Sciatic nerve (tissue), 2 donors: Measurements from ENCODE around the gene REC114. TPM values are rescaled to one million over a fixed set of nuclear protein-coding genes. Genes with fewer than 3 reads are reported as not detected.
"Not testable (repeated sequence)": the region's sequence is repeated elsewhere in the genome, so short reads cannot be mapped to it uniquely, and the experiment has no call there.

Experiments used
- ATAC-seq: fragments of 200-7000 bp; cut with Tn5 transposase; one replicate; pipeline ENCODE4 v1.9.1; 2020; ENCODE audit warnings: mild to moderate bottlenecking, moderate library complexity
- DNase-seq: peaks from one replicate; pipeline ENCODE4 v3.0.0-alpha.2; 2020; ENCODE audit warnings: low spot score
- intact Hi-C: fragments of 100-400 bp; cut with DNase I; formaldehyde crosslinking; loops from one replicate; pipeline ENCODE4 v1.14.2; 2022
- total RNA-seq: library from RNA; stranded (reverse); fragmentation: NEBNext Ultra II Directional; extraction: Animal tissue kit (Norgen Biotek cat#: 25700); gene quantifications from one replicate; pipeline ENCODE4 v1.2.1, GENCODE V29; 2021
- donor health status: DM: no; HTN: no; CAD: no.
- donor health status: DM: no; HTN: no; CAD: no.

REC114 gene, protein sequence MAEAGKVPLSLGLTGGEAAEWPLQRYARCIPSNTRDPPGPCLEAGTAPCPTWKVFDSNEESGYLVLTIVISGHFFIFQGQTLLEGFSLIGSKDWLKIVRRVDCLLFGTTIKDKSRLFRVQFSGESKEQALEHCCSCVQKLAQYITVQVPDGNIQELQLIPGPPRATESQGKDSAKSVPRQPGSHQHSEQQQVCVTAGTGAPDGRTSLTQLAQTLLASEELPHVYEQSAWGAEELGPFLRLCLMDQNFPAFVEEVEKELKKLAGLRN
- not detected for total RNA-seq

DNA sequence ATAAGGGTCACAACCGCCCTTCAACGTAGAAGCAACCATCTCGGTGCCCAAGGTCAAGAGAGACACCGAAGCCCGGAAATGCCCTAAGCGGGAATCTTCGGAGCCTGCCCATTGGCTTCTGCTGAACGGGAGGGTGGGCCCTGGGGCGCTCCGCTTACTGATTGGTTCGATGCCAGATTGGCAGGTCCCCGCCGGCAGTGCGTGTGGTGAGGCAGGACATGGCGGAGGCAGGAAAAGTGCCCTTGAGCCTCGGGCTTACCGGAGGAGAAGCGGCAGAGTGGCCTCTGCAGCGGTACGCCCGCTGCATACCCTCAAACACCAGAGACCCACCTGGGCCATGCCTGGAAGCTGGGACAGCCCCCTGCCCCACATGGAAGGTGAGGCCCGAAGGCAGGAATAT is at the start of gene REC114:
Gene REC114, plus strand, starts transcription at position 197 of the 400 bp plus-strand sequence. Its CDS starts 22 bp downstream, at position 219.
- DNase-seq (no peak), ATAC-seq (no peak)
- intact Hi-C loops = no loop called here

DNA sequence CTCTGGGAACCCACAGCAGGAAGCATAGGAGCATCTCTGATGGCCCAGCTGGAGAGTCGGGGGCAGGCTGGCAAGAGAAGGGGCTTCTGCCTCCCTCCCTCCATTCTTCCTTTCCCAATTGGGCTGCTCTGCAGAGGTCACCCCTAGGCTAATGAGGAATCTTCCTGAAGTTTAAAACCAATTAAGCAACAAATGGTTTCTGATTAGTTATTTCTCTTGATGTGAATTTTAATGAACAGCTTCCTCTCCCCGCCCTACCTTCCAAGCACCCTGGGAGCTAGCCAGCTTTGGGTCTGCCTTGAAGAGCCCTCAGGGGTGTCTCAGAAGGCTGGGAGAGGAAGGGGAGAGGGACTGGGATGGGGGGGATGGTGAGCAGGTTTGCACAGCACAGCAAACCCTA is 49.6 kb upstream of the REC114 start:
- ATAC-seq (no peak), DNase-seq (no peak)
- intact Hi-C loops = no loop called here

DNA sequence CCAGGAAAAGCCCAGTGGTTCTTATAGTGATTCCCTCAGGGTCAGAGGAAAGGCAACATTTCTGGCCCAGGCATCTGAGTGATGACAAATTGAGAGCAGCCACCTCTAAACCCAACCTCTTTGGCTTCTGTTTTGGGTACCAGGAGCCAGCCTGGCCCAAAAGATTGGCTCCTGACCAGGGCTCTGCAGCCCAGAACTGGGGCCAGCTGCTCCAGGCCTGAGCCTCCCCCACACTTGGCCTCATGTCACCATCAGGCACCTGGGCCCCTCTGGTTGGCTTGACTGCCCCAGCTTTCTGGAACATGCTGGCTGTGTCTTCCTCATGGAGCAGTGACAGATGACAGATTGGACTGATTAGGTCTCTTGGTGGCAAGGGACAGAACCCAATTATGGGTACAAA is 48.2 kb upstream of the REC114 start:
- intact Hi-C loops = no loop called here
- no peak for DNase-seq
- no peak for ATAC-seq

DNA sequence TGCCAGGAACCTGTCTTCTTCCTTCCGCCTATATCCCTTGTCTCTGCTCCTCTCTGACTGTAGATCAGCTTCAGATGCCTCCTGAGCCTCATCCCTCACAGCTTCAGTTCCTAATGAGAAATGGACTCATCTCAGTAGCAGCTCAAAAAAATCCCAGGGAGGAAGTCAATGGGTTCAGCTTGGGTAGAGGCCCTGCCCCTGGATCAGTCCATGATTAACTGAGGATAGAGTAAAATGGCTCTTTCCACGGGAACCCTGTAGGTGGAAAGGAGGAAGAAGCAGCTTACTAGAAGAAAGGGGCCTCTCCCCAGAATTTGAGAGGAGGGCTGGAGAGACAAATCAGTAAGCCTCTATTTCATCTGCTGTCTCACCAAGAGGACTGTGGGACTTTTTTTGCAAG is 47.3 kb upstream of the REC114 start:
- intact Hi-C loops = no loop called here
- ATAC-seq = no peak
- no peak for DNase-seq

DNA sequence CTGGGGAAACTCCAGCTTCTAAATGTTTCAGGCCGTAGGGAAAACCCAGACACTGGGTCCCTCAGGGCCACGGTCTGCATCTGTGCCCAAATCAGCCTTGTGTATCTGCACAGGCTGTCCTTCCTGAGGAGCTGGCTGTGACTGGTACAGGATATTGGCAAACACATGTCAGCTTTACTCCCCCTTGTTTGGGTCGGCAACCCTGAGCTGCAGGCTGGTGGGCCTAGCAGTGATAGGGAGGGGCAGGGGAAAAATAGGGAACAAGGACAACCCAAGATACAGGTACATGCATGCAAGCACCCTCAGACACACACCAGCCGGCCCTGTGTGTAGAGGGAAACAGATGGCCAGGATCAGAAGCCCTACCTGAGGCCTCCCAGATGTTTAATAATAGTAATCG is 45.5 kb upstream of the REC114 start:
- DNase-seq (no peak), ATAC-seq (no peak)
- intact Hi-C loops = no loop called here

DNA sequence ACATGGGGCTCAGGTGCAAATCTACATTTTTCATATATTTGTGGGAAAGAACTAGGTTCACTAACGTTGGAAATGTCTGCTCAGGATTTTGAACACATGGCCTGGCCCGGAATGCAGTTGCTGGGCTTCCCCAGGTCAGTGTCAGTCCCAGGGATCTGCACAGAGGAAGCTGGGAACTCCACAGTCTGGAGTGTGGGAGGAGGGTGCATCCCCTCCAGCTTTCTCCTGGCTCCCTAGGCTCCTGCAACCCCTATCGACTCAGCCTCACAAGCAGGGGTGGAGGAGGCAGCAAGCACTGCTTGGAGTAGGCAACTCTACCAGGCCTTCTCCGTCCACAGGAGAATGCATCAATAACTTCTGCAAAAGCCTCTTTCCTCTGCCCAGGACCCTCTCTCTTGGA is 44.1 kb upstream of the REC114 start:
- intact Hi-C loops = no loop called here
- ATAC-seq (no peak), DNase-seq (no peak)

DNA sequence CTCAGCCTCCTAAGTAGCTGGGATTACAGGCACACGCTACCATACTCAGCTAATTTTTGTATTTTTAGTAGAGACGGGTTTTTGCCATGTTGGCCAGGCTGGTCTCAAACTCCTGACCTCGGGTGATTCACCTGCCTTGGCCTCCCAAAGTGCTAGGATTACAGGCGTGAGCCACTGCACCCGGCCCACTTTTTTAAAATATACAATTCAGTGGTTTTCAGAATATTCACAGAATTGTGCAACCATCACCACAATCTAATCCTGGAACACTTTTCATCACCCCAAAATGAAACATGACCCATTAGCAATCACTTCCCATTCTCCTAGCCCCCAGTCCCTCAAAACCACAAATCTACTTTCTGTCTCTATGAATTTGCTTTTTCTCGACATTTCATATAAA is 42.7 kb upstream of the REC114 start:
- ATAC-seq, intact Hi-C loops, DNase-seq: not testable (repeated sequence)

DNA sequence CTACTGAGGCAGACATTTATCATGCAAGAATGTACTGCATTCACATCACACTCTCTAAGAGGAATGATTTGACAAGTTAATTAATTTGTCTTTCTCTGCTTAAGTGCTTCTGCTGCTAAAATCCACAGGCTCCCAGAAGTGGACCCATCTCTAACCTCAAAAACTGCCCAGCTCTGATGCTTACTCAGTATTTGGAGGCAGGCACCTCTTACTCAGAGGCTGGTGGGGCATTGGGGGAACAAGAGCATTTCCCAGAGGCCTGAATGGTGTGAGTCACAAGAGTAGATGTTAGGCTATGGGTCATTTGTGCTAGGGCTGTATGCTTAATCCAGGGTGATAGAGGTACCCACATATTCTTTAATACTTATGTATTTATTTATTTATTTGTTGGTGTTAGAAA is 39.8 kb upstream of the REC114 start:
- DNase-seq = no peak
- ATAC-seq = no peak
- intact Hi-C loops = no loop called here

DNA sequence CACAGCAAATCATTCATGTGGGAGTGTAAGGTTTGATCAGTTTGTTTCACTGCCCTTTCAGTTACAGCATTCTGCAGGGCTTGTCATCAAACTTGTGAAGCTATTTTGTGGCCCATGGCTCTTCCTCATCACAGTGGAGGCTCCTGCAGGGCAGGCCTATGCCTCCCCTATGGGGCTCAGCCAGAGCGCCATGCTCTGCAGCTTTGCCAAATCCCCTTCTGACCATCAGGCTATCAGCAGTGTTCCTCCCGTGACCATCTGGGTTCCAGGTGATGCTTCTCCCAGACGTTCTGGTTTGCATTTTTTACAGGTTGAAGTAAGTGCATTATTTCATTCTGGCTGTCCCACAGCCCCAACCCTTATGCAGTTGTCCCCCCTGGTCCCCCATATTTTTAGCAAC is 28.1 kb upstream of the REC114 start:
- intact Hi-C loops = no loop called here
- ATAC-seq = no peak
- DNase-seq = no peak

DNA sequence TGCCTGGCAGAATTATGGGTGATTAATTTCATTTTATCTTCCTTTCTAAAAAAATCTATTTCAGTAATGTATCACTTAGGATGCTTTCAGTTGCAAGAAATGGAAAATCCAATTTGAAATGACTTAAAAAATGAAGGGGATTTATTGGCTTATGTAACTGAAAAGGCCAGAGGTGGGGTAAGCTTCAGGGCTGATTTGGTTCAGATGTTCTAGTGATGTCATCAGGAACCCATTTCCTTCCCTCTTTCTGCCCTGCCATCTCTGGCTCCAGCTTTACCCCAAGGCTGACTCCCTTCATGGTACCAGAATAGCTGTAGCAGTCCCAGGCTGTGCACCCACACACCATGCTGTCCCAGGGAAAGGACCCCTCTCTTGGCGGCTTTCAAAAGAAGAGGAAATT is 18.5 kb upstream of the REC114 start:
- intact Hi-C loops = no loop called here
- DNase-seq (no peak), ATAC-seq (no peak)

DNA sequence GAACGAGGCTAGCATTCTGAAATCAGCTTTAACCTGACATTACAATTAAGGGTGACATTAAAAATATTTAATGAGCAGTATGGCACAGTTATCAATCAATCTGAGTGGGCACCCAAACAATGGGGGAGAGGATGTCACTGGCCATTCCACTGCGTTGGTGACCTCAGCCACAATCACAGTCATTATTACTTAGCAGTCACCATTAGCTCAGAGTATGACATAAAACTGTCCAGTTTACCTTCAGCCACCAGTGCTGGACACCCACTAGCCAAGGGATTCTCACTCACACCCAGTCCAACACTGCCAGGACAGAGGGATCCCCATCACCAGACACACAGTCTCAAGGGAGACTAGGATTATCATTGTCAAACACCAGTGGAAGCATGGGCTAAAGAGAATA is 17.5 kb upstream of the REC114 start:
- intact Hi-C loops = no loop called here
- no peak for DNase-seq
- ATAC-seq = no peak

DNA sequence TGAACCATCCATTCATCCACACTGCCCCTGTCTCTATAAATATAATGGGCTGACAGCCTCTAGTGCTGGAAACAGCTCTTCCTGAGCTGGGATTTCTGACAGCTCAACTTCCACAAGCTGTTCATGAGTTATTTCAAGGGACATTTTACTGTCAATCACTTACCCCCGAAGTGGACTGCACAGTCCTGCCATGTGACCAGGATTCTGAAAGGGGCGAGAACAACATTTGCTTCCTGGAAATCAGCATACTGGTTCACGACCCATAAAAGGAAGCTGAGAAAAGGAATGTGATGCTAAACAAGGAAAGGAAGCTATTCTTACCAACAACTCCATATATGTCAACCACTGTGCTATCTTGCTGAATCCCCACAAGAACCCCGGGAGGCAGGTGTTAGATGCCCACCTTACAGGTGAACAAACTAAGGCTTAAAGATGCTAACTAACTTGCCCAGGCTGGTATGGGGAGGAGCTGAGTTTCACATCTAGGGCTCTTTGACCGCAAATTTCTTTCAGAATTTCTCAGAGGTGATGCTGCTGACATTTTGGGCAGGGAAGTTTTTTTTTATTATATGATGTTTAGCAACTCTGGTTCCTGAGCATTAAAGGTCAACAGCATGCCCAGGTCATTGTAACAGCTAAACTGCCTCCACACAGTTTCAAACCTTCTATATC is 16.5 kb upstream of the REC114 start:
- ATAC-seq = no peak

DNA sequence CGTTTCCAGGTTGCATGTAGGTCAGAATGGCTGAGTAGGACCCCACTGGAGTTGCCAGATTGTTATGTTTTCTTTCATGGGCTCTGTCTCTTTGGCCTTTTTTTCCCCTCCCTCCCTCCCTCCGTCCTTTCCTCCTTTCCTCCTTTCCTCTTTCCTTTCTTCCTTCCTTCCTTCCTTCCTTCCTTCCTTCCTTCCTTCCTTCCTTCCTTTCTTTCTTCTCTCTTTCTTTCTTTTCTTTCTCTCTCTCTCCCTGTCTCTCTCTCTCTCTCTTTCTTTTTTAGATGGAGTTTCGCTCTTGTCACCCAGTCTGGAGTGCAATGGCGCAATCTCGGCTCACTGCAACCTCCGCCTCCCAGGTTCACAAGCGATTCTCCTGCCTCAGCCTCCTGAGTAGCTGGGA is 11.6 kb upstream of the REC114 start:
- ATAC-seq, intact Hi-C loops, DNase-seq: not testable (repeated sequence)

More for the DNA sequence above, 16.5 kb upstream of the REC114 start:
- intact Hi-C loops = no loop called here
- no peak for DNase-seq

DNA sequence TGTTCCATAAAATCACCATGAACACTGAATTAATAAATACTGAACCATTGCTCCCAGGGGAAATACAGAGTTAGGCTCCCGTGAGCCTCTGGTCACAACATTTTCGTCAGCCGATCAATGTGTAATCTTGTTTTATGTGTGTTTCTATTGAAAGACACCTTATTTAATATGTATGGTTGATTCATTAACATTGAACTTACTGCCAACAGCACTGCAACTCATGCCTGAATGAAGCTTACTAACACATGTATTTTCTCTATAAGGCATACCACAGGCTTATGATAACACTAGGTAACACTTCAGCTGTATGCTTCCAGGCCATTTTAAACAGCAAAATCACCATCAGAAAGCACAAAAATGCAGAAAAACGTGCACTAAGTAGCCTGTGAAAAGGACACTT is 9.1 kb upstream of the REC114 start:
- intact Hi-C loops = no loop called here
- ATAC-seq (no peak), DNase-seq (no peak)

DNA sequence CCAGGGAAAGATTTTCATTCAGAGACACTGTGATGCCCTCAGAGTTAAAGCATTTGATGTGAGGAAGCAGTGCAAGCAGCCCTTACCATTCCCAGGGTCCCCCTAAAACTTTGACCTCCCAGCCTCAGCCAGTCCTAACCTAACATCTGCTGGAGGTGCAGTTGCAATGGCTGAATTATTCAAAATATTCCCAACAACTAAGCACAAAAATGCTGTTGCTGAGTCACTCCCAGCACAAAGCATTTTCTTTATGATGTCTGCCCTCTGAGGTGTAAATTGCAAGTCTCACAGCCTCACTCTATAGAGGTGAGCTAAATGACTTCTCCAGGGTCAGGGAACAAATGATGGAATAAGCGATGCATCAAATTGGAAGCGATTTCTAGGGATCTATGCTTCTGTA is 6.4 kb upstream of the REC114 start:
- intact Hi-C loops = no loop called here
- ATAC-seq (no peak), DNase-seq (no peak)

DNA sequence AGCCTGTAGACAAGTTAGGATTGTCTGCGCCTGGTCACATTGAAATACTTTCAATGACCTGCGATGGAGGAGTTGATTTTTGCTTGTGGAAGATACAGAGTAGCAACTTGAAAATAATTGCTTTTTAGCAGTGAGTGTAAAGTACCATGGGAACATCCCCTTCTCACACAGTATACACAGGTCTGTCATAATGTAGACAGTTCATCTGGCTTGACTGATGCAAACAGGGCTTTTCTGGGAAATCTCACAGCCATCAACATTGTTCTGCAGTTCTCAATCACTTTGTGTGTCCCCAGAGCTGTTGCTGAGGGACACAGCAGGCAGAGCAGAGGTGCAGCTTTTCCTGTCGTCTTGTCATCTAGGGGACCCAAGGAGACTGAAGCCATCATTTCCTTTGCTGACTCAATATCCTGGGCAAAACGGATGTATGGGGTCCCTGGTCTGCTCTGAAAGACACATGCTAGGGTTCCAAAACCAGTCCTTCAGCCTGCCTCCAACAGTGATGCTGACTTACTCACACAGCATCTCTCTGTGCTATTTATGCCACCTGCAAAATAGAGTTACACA is 5.3 kb upstream of the REC114 start:
- intact Hi-C loops = no loop called here
- ATAC-seq = no peak
- DNase-seq = no peak

DNA sequence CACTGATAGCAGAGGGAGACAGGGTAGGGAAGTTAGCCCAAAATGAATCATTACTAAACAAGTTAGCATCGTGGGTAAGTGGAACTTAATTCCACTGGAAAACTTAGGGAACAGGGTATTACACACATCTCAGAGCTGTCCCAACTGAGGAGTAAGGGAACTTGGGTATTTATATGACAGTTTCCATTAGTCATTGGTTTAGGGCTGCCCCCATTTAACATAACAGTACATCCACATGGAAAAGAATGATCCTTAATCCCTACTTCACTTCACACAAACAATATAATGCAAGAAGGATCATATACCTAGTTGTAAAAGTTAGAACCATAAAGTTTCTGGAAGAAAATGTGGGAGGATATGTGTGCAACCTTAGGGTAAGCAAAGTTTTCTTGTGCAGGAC is 4.3 kb upstream of the REC114 start:
- no peak for ATAC-seq
- DNase-seq = no peak

DNA sequence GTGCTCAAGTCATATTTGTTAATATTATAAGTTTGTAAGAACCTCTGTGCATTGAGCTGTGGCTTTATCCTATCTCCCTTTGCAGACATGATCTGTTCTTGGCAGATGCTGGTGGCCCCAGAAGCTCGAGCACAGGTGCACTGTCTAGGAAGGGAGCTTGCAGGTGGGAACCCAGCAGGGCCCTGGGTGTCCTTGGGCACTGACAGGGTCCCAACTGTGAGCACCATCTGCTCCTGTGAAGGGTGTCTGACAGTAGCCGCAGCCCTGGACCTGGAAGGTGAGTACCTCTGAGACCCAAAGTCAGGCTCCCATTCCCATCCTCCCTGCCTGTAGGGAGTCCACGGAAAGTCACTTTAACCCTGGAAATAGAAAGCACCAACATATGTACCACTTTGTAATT is 2.4 kb upstream of the REC114 start:
- DNase-seq = no peak
- intact Hi-C loops = no loop called here
- no peak for ATAC-seq

More for the DNA sequence above, 4.3 kb upstream of the REC114 start:
- intact Hi-C loops = no loop called here

DNA sequence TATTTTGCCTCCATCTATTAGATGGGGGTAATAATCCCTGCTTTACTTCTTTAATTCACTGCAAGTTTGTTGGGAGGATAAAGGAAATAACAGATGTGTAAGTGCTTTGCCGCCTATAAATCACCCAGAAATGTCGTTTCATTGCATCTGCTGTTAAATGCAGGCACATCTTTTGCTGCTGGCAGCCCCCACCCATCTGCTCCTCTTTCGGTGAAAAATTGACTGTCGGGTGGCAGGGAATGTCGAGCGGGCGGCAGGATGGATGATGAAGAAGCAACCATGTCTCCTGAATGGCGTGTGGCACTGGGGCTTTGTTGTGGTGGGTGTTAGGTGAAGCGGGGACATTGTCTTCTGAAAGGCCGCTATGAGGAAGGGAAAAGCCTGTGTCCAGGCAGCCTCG is 543 bp upstream of the REC114 start:
- intact Hi-C loops = no loop called here
- ATAC-seq (no peak), DNase-seq (no peak)

DNA sequence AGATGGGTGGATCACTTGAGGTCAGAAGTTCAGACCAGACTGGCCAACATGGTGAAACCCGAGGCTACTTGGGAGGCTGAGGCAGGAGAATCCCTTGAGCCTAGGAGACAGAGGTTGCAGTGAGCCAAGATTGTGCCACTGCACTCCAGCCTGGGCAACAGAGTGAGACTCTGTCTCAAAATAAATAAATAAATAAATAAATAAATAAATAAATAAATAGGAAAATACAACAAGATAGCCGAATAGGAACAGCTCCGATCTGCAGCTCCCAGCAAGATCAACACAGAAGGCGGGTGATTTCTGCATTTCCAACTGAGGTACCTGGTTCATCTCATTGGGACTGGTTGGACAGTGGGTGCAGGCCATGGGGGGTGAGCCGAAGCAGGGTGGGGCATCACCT is 4.5 kb downstream of the REC114 start:
- intact Hi-C loops, DNase-seq, ATAC-seq: not testable (repeated sequence)
